ENCODE measurements around the gene TRIM2. TPM values are rescaled to one million over a fixed set of nuclear protein-coding genes. Genes with fewer than 3 reads are reported as not detected.

TRIM2 gene
- total RNA-seq, 1 experiment from 2014 or later: 18.9 TPM

DNA sequence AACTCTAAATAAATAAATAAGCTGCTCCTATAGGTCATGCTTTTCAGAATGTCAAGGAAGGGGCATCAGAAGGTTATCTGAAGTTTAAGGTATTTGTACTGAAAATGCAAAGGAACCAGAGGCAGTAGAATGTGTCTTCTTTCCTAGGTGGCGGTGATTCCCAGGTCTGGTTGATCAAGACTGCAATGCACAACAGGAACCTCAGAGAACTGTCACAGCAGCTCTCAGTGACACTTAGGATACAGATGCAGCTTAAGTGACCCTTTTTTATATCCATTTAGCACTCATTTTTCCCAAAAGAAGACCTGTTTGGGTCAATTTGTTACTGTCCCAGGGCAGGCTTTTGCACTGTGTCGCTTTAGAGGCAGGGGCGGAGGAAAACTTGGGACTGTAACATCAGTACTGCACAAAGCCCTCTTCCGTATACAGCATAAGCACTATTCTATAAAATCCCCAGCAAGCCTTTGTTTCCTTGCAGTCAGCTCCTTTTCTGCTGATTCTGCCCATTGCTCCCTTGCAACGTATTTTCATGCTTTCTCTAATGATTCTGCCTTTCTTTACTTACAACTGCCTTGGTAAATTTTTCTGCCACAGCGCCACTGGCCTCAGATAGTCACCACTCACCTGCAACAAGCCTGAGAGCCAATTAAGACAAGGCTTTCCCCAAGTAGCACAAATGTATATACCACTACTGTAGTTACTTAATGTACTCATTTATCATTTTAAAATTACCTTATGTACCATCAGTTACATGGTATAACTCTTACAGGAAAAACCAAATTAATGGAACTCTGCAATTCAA lies 138.7 kb downstream of the TRIM2 start:
- Histone ChIP-seq H3K4me1 (ENCODE audit: insufficient read depth, low read length) (peaks cover 30% of the 10 kb centered on the region), H3K27me3 (ENCODE audit: low read length) (no peaks in the 10 kb centered on the region), H3K9me2 (replicated peaks; ENCODE audit: low read length) (no peaks in the 10 kb centered on the region), H3F3A (ENCODE audit: low read length, unreplicated experiment) (no peaks in the 10 kb centered on the region), H3K27ac (ENCODE audit: low read length) (no peak overlapping the region), H3K9ac (ENCODE audit: low read length) (no peak overlapping the region), H4K20me1 (ENCODE audit: low read length) (no peaks in the 10 kb centered on the region), H3K4me3 (ENCODE audit: low read length) (no peak overlapping the region), H3K4me2 (ENCODE audit: low read length) (no peak overlapping the region), H3K9me3 (ENCODE audit: low read length) (no peaks in the 10 kb centered on the region), H2AFZ (ENCODE audit: low read length) (no peak overlapping the region), H3K36me3 (ENCODE audit: low read depth, low read length) (no peaks in the 10 kb centered on the region), H3K79me2 (ENCODE audit: low read length) (peaks cover 32% of the 10 kb centered on the region)
- POLR2A ChIA-PET (ENCODE audit: unreplicated experiment): no interaction called here
- CTCF ChIA-PET: interaction anchor here (0.6 kb wide), 1 partner anchor 85 kb away, joined by 5 read pairs; no protein-coding TSS in a partner anchor
- no peak for DNase-seq
- intact Hi-C loops (cut with micrococcal nuclease): loop anchor here (10.0 kb wide), 1 partner anchor 122 kb away; the partner anchor contains the start of gene TMEM131L
- no peak for TF ChIP-seq EZH2phosphoT487 (IDR thresholded peaks at IDR 0.05; ENCODE audit: borderline replicate concordance, low read length)
- TF ChIP-seq EZH2 (IDR thresholded peaks at IDR 0.05; ENCODE audit: low read length, unreplicated experiment): no peak
- TF ChIP-seq, protein P1, sequence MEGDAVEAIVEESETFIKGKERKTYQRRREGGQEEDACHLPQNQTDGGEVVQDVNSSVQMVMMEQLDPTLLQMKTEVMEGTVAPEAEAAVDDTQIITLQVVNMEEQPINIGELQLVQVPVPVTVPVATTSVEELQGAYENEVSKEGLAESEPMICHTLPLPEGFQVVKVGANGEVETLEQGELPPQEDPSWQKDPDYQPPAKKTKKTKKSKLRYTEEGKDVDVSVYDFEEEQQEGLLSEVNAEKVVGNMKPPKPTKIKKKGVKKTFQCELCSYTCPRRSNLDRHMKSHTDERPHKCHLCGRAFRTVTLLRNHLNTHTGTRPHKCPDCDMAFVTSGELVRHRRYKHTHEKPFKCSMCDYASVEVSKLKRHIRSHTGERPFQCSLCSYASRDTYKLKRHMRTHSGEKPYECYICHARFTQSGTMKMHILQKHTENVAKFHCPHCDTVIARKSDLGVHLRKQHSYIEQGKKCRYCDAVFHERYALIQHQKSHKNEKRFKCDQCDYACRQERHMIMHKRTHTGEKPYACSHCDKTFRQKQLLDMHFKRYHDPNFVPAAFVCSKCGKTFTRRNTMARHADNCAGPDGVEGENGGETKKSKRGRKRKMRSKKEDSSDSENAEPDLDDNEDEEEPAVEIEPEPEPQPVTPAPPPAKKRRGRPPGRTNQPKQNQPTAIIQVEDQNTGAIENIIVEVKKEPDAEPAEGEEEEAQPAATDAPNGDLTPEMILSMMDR (conservative IDR thresholded peaks at IDR 0.05; ENCODE audit: low read depth, low read length): no peak
- no TSS peak for BruUV-seq (replicated peaks)
- ATAC-seq: no peak

DNA sequence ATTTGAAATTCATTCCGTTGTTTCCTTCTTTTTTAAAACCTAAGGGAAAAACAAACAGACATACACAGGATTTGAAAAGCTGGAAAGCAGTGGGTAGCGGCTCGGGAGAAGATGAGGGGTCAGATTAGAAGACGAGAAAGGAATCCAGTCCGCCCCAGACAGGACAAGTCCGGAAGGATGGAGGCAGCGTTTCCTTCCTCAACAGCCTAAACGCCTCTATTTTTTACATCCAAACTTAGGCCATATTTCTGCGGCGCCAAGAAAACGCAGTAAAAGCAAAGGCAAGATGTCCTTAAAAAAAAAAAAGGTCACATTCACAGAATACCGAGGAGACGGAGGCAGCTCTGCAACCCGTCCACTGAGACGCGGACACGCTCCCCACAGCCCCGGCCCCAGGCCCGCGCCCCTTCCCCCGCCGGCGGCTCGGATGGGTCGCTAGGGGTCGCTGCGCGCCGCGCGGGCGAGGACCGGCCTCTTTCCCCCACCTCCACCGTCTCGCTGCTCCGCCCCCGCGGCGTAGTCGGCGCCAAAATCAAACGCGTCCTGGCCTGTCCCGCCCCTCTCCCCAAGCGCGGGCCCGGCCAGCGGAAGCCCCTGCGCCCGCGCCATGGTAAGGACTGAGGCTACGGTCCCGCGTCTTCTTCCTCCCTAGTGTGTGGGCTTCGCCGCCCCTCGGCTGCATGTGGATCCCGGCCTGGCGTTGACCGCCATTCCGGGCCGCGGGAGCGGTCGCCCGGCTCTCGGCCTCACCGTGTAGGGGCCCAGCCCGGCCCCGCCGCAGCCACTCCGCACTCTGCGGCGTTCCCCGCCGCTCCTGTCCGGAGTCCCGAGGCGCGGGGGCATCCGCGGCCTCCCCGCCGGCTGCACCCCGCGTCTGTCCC lies 140.1 kb downstream of the TRIM2 start, which contains the start of gene MND1:
TSS of gene MND1 (plus strand) at position 558 of the 881 bp plus-strand sequence. CDS start at position 608, 50 bp downstream.
- intact Hi-C loops (cut with micrococcal nuclease): loop anchor here (1.0 to 10.0 kb wide), 5 partner anchors 88 to 408 kb away; partner anchors contain the start of gene TMEM131L
- Histone ChIP-seq H3K27me3 (ENCODE audit: low read length) (no peaks in the 10 kb centered on the region), H4K20me1 (ENCODE audit: low read length) (0 out of 2 replicates have a peak, but pooled peaks cover 3% of the 10 kb centered on the region), H2AFZ (ENCODE audit: low read length) (peak within 1 kb of the TSS; percentile 94), H3F3A (ENCODE audit: low read length, unreplicated experiment) (no peaks in the 10 kb centered on the region), H3K27ac (ENCODE audit: low read length) (peak within 1 kb of the TSS; percentile 51), H3K79me2 (ENCODE audit: low read length) (peaks cover 45% of the 10 kb centered on the region), H3K9ac (ENCODE audit: low read length) (peak within 1 kb of the TSS; percentile 97), H3K4me3 (ENCODE audit: low read length) (peak within 1 kb of the TSS; percentile 87), H3K9me2 (replicated peaks; ENCODE audit: low read length) (no peaks in the 10 kb centered on the region), H3K4me1 (ENCODE audit: insufficient read depth, low read length) (peaks cover 36% of the 10 kb centered on the region), H3K4me2 (ENCODE audit: low read length) (peak within 1 kb of the TSS; percentile 92), H3K36me3 (ENCODE audit: low read depth, low read length) (no peaks in the 10 kb centered on the region), H3K9me3 (ENCODE audit: low read length) (no peaks in the 10 kb centered on the region)
- CTCF ChIA-PET: interaction anchor here (2.0 kb wide), 1 partner anchor 230 kb away, joined by 17 read pairs; no protein-coding TSS in a partner anchor
- no TSS peak for BruUV-seq (replicated peaks)
- DNase-seq (peak; percentile 81), ATAC-seq (peak; percentile 69)
- POLR2A ChIA-PET (ENCODE audit: unreplicated experiment): no interaction called here
- TF ChIP-seq, protein P1 (conservative IDR thresholded peaks at IDR 0.05; ENCODE audit: low read depth, low read length): peak; percentile 78
- no peak for TF ChIP-seq EZH2 (IDR thresholded peaks at IDR 0.05; ENCODE audit: low read length, unreplicated experiment)

Measured in PC-3 (cell line).